Choroid plexus epithelial cell (primary cell): Measurements from ENCODE around the gene MATR3.

Source experiments
- DNase-seq: peaks from one replicate; pipeline ENCODE4 v3.0.0-alpha.2; 2010; ENCODE audit warnings: low read depth
- H3K4me3 ChIP-seq: 2 replicates; pipeline ENCODE4 v1.5.1; 2011; ENCODE audit warnings: low read depth, mild to moderate bottlenecking, control low read depth, low read length, moderate library complexity
- CTCF ChIP-seq: conservative IDR thresholded peaks from 2 replicates; pipeline ENCODE4 v1.5.1; 2011; ENCODE audit warnings: low read depth, mild to moderate bottlenecking, control low read depth, inconsistent platforms, low read length, moderate library complexity

Gene MATR3

DNA sequence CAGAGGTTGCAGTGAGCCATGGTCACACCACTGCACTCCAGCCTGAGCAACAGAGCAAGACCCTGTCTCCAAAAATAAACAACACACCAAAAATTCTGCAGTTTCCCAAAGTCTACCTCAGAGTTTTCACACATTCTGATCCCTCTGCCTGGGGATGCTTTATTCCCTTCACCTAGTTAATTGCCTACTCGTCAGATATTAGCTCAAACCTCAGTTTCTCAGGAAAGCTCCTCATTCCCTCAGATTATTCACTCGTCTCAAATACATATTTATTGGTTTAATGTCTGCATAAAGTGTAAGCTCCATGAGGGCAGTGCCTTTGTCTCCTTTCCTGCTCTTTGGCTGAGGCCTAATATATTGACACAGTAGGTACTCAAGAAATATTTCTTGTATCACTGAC is 2.5 kb upstream of the MATR3 start:
- DNase-seq: no peak
- no peak overlapping the region for H3K4me3 ChIP-seq
- TF ChIP-seq CTCF: no peak

DNA sequence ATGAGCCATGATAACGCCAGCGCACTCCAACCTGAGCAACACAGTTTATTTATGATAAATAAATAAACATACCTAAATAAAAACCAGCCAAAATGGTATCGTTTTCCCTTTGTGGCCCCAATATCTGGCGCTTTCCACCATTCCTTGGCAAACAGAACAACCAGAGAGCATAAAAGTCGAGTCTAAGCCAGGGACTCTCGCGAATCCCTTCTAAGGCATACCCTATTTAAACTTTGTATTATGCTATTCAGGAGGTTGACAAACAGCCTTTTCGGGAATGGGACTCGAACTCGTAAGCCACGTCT is 386 bp upstream of the MATR3 start:
- no peak for DNase-seq
- peak overlapping the region; percentile 93 for H3K4me3 ChIP-seq
- TF ChIP-seq CTCF: no peak

- peak; percentile 58 for TF ChIP-seq CTCF
- peak; percentile 88 for DNase-seq
- peak overlapping the region; percentile 93 for H3K4me3 ChIP-seq
Observed at GRCh38 chr5:139294374-139295165, 1.0 kb downstream of the MATR3 start.

- DNase-seq: peak; percentile 41
- no peak for TF ChIP-seq CTCF
- peak overlapping the region; percentile 93 for H3K4me3 ChIP-seq
Observed at GRCh38 chr5:139295346-139296057, 2.0 kb downstream of the MATR3 start.

DNA sequence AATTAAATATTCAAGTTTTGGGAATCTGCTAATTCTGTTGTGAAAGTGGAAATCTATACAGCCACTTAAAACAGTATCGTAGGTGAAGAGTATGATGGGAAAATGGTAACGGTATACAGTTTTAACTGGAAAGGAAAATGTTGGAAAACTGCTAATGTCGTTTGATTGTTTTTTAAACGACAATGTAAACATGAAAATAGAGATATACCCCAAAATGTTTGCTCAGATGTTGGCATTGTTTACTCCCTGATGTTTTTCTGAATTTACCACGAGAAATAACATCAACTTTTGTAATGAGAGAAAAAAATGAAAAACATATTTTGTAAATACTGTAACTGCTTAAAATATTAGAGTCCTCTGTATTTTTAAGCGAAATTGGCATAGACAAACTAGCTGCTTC is 2.7 kb downstream of the MATR3 start:
- no peak for DNase-seq
- H3K4me3 ChIP-seq: no peak overlapping the region
- TF ChIP-seq CTCF: no peak

GRCh38 chr5:139296862-139297326 is 3.4 kb downstream of the MATR3 start:
- no peak for TF ChIP-seq CTCF
- no peak for DNase-seq
- H3K4me3 ChIP-seq: no peak overlapping the region
